HepG2 (cell line): Measurements from ENCODE around the gene FOXS1. TPM values are rescaled to one million over a fixed set of nuclear protein-coding genes. Genes with fewer than 3 reads are reported as not detected.

Experiments
- ATAC-seq: fragments of 200-7000 bp; cut with Tn5 transposase; 3 replicates; pipeline ENCODE4 v1.9.1; 2020; ENCODE audit warnings: mild to moderate bottlenecking, moderate library complexity
- BruUV-seq: library from RNA; stranded (reverse); fragments of 400-500 nt; replicated peaks from 2 replicates; lab custom pipeline; 2021; lab: Mats Ljungman, UMichigan
- CTCF ChIA-PET: fragments of 300-600 bp; formaldehyde crosslinking; extraction: SDS; loops from one replicate; lab custom pipeline; 2021; ENCODE audit warnings: low total read pairs, inconsistent platforms, low intra/inter-chr PET ratio; lab: Yijun Ruan, JAX
- POLR2A ChIA-PET: fragments of 350-600 bp; sonication (Branson Sonifier 250); formaldehyde crosslinking; loops from one replicate; lab custom pipeline; 2020; ENCODE audit warnings: antibody characterized with exemption, inconsistent platforms; lab: Yijun Ruan, JAX
- DNase-seq: peaks from one replicate; pipeline ENCODE4 v3.0.0-alpha.2; 2015; ENCODE audit warnings: low spot score
- FAIRE-seq: peaks from 3 replicates; lab custom pipeline; 2011; peaks lifted over from hg19 to GRCh38; lab: Jason Lieb, UNC
- H2AFZ ChIP-seq: one replicate; pipeline ENCODE4 v1.6.1; 2011; ENCODE audit warnings: low read length, inconsistent platforms
- H3K27ac ChIP-seq: fragments of 300-600 bp; 3 replicates; pipeline ENCODE4 v1.8.0; 2011; ENCODE audit warnings: mixed run types, mild to moderate bottlenecking, mixed read lengths, low read length, inconsistent platforms; ENCODE audit not compliant: insufficient read depth; ENCODE audit errors: extremely low read length
- H3K27me3 ChIP-seq, 2 experiments: fragments of 200-600 bp in 1 of 2; 2 replicates in 1 of 2; 3 replicates in 1 of 2; pipeline versions ENCODE4 v1.6.0 to v1.8.0; 2011; ENCODE audit warnings: low read length in 2 of 2, mild to moderate bottlenecking in 2 of 2, moderate library complexity in 2 of 2, inconsistent platforms in 1 of 2; ENCODE audit not compliant: insufficient read depth in 2 of 2, control insufficient read depth in 1 of 2
- H3K36me3 ChIP-seq, 2 experiments: fragments of 200-600 bp in 1 of 2; replicated peaks in 1 of 2; 2 replicates in 1 of 2; 3 replicates in 1 of 2; pipeline versions ENCODE4 v1.5.1 to v1.8.0; 2011; ENCODE audit warnings: low read length in 2 of 2, inconsistent platforms in 1 of 2; ENCODE audit not compliant: insufficient read depth in 2 of 2, control insufficient read depth in 1 of 2
- H3K4me1 ChIP-seq: 2 replicates; pipeline ENCODE4 v1.5.1; 2012; ENCODE audit warnings: low read length, inconsistent platforms; ENCODE audit not compliant: insufficient read depth
- H3K4me2 ChIP-seq: 2 replicates; pipeline ENCODE4 v1.6.0; 2011; ENCODE audit warnings: low read depth, low read length, inconsistent platforms
- H3K4me3 ChIP-seq, 3 experiments: fragments of 200-600 bp in 1 of 3; sonication (generic), shearing (Covaris generic) in 1 of 3; replicated peaks in 1 of 3; 2 replicates each; pipeline ENCODE4 v1.5.1; 2011 to 2016; ENCODE audit warnings: low read length in 3 of 3, inconsistent platforms in 2 of 3, low read depth in 2 of 3, mild to moderate bottlenecking in 2 of 3, control low read depth in 1 of 3, mixed read lengths in 1 of 3; ENCODE audit not compliant: insufficient read depth in 1 of 3
- H3K79me2 ChIP-seq: one replicate; pipeline ENCODE4 v1.6.1; 2011; ENCODE audit warnings: low read length, inconsistent platforms; ENCODE audit not compliant: insufficient read depth
- H3K9ac ChIP-seq: 2 replicates; pipeline ENCODE4 v1.6.0; 2011; ENCODE audit warnings: mild to moderate bottlenecking, low read depth, low read length, inconsistent platforms; ENCODE audit not compliant: insufficient read depth
- H3K9me3 ChIP-seq: 2 replicates; pipeline ENCODE4 v1.5.1; 2012; ENCODE audit warnings: mild to moderate bottlenecking, low read length
- H4K20me1 ChIP-seq: 2 replicates; pipeline ENCODE4 v1.6.0; 2011; ENCODE audit warnings: inconsistent platforms, mild to moderate bottlenecking, low read length, moderate library complexity; ENCODE audit not compliant: insufficient read depth
- CCDC6 ChIP-seq: sonication (generic); formaldehyde crosslinking; IDR thresholded peaks from 2 replicates; pipeline ENCODE4 v1.8.1; 2022; ENCODE audit warnings: mild to moderate bottlenecking, missing genetic modification reagents, moderate library complexity
- KDM5A ChIP-seq: fragments of 200-600 bp; sonication (generic); IDR thresholded peaks from 2 replicates; pipeline ENCODE4 v1.7.0; 2018; ENCODE audit warnings: antibody characterized with exemption, mild to moderate bottlenecking, low read length, borderline replicate concordance
- KLF16 ChIP-seq, 2 experiments: sonication (generic) in 1 of 2; formaldehyde crosslinking in 1 of 2; IDR thresholded peaks; 2 replicates each; pipeline versions ENCODE4 v1.6.1 to v1.8.0; 2016 to 2023; ENCODE audit warnings: missing genetic modification reagents in 2 of 2, missing compliant biosample characterization in 1 of 2
- RAD21 ChIP-seq: fragments of 450-650 bp; formaldehyde crosslinking; IDR thresholded peaks from 2 replicates; pipeline ENCODE4 v1.5.0; 2020; ENCODE audit warnings: mild to moderate bottlenecking
- RBM22 ChIP-seq: fragments of 200-400 bp; formaldehyde crosslinking; optimal IDR thresholded peaks from 2 replicates; pipeline ENCODE3; 2017; ENCODE audit warnings: mild to moderate bottlenecking, low read length, moderate library complexity
- RNF2 ChIP-seq: fragments of 450-650 bp; conservative IDR thresholded peaks from 2 replicates; pipeline ENCODE4 v1.6.1; 2016; ENCODE audit warnings: low read depth
- ZBTB21 ChIP-seq: sonication (generic); formaldehyde crosslinking; IDR thresholded peaks from 2 replicates; pipeline ENCODE4 v1.4.0; 2020; ENCODE audit warnings: missing genetic modification reagents
- ZNF367 ChIP-seq: sonication (generic); formaldehyde crosslinking; IDR thresholded peaks from 2 replicates; pipeline ENCODE4 v1.4.0; 2020; ENCODE audit warnings: missing genetic modification reagents, borderline replicate concordance
- ZNF513 ChIP-seq: sonication (generic); formaldehyde crosslinking; conservative IDR thresholded peaks from 2 replicates; pipeline ENCODE4 v1.5.0; 2020; ENCODE audit warnings: missing genetic modification reagents
- ZNF546 ChIP-seq: sonication (generic); formaldehyde crosslinking; conservative IDR thresholded peaks from 2 replicates; pipeline ENCODE4 v1.8.1; 2023; ENCODE audit warnings: mild to moderate bottlenecking, missing genetic modification reagents
- ZNF572 ChIP-seq: sonication (generic); formaldehyde crosslinking; IDR thresholded peaks from 2 replicates; pipeline ENCODE4 v1.5.1; 2020; ENCODE audit warnings: mild to moderate bottlenecking, missing genetic modification reagents
- ZNF691 ChIP-seq: sonication (generic); formaldehyde crosslinking; IDR thresholded peaks from 2 replicates; pipeline ENCODE4 v1.4.0; 2020; ENCODE audit warnings: missing genetic modification reagents, low read depth, mild to moderate bottlenecking, borderline replicate concordance
- ZNF720 ChIP-seq: sonication (generic); formaldehyde crosslinking; IDR thresholded peaks from 2 replicates; pipeline ENCODE4 v1.4.0; 2020; ENCODE audit warnings: missing genetic modification reagents
- WGBS: methylation state at CpG from one replicate; pipeline ENCODE4 v1.1.6; 2017; ENCODE audit warnings: low lambda C conversion rate; 5-methylcytosine and 5-hydroxymethylcytosine counted together
- in situ Hi-C: cut with HindIII; loops from 2 replicates; pipeline ENCODE4 v1.10.0; 2017; ENCODE audit warnings: low pct_unique_long_range_greater_than_20kb; ENCODE audit not compliant: extremely low pct_ligation_motif_present
- intact Hi-C: fragments of 100-400 bp; cut with micrococcal nuclease; formaldehyde crosslinking; loops from one replicate; pipeline ENCODE4 v1.10.0; 2022; ENCODE audit not compliant: unreplicated experiment
- polyA plus RNA-seq, 8 experiments: library from polyadenylated mRNA; depleted of rRNA in 3 of 8; stranded (reverse) in 7 of 8; unstranded in 1 of 8; fragments of >200 nt; fragmentation: Illumina TruSeq in 4 of 8; extraction: Trizol in 4 of 8; gene quantifications; 2 replicates each; pipeline versions ENCODE4 v1.2.1 to v1.2.3, GENCODE V29; 2011 to 2016; ENCODE audit warnings: low read depth in 4 of 8, missing spikeins in 1 of 8, mixed read lengths in 1 of 8; ENCODE audit not compliant: insufficient read depth in 1 of 8
- total RNA-seq, 5 experiments: library from RNA; depleted of rRNA; stranded (reverse); fragments of >200 nt; fragmentation: Illumina TruSeq; extraction: Trizol; gene quantifications; 2 replicates each; pipeline ENCODE4 v1.2.3, GENCODE V29; 2016; ENCODE audit warnings: low read depth in 1 of 5
- TF ChIP-seq, protein P1 (sequence below): IDR thresholded peaks from 2 replicates; pipeline ENCODE4 v1.6.1; 2016
- TF ChIP-seq, protein P2 (sequence below): sonication (generic); formaldehyde crosslinking; IDR thresholded peaks from 2 replicates; pipeline ENCODE4 v1.8.0; 2022; ENCODE audit warnings: mild to moderate bottlenecking, missing genetic modification reagents; ENCODE audit not compliant: insufficient replicate concordance

The FOXS1 gene
- total and polyA plus RNA-seq, 2 of the 13 experiments (the other 11 are each of a cell fraction or from before 2014, with no cell fraction given), result not detected

DNA sequence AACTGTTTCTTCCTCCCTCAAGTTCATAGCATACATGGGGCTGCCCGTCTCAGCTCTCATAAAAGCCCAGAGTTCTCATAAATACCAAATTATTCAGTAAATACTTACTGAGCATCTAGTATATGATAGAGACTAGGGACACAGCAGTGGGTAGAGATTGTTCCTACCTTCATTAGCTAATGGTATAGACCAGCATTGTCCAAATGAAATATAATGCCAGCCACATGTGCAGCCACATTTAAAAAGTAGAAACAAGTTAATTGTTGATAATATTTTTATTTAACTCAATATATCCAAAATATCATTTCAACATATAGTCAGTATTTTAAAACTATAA is 26.2 kb upstream of the FOXS1 start (continued):
- TF ChIP-seq, protein P1, sequence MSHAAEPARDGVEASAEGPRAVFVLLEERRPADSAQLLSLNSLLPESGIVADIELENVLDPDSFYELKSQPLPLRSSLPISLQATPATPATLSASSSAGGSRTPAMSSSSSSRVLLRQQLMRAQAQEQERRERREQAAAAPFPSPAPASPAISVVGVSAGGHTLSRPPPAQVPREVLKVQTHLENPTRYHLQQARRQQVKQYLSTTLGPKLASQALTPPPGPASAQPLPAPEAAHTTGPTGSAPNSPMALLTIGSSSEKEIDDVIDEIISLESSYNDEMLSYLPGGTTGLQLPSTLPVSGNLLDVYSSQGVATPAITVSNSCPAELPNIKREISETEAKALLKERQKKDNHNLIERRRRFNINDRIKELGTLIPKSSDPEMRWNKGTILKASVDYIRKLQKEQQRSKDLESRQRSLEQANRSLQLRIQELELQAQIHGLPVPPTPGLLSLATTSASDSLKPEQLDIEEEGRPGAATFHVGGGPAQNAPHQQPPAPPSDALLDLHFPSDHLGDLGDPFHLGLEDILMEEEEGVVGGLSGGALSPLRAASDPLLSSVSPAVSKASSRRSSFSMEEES, result no peak
- TF ChIP-seq ZBTB21, result no peak
- no peak for TF ChIP-seq ZNF720 (CRISPR knock-in tag)

- Histone ChIP-seq H3K9me3 (no peaks in the 10 kb centered on the region), H3K79me2 (no peaks in the 10 kb centered on the region), H3K27ac (no peak overlapping the region), H3K9ac (peak overlapping the region; percentile 55; the same call in 1 of the 2 replicates), H3K4me2 (peak overlapping the region; percentile 99), H3K4me3 (peak overlapping the region; percentile 56 to 85 (median 57)), H3K27me3 (peaks cover 14 to 55% of the 10 kb centered on the region in 2 experiments; a peak in 4 of 5 replicates), H3K4me1 (peaks cover 20% of the 10 kb centered on the region), H4K20me1 (no peaks in the 10 kb centered on the region), H2AFZ (no peak overlapping the region), H3K36me3 (no peaks in the 10 kb centered on the region)
- CTCF ChIA-PET, result no interaction called here
- in situ Hi-C loops, result no loop called here
- POLR2A ChIA-PET, result interaction anchor here (0.8 to 2.0 kb wide), 3 partner anchors 9 to 81 kb away, joined by 4 to 9 read pairs (median 6); partner anchors contain the start of gene PDRG1
- TSS peak; percentile 60 for BruUV-seq
- FAIRE-seq (no peak), DNase-seq (no peak), ATAC-seq (peak; percentile 9)
- WGBS, result 8% methylated on average over 12 of the region's 24 CpGs
- intact Hi-C loops, result no loop called here
- TF ChIP-seq ZNF546 (CRISPR knock-in tag), result no peak
- no peak for TF ChIP-seq RAD21
- TF ChIP-seq KDM5A, result no peak
- TF ChIP-seq ZNF572 (CRISPR knock-in tag), result 0 out of 2 replicates have a peak, but pooled peaks have one; percentile 31
- TF ChIP-seq RNF2, result 0 out of 2 replicates have a peak, but pooled peaks have one; percentile 25
- no peak for TF ChIP-seq KLF16 (CRISPR knock-in tag; IDR thresholded peaks at IDR 0.05)
- no peak for TF ChIP-seq ZNF367
- TF ChIP-seq ZNF691, result no peak
- TF ChIP-seq ZNF513 (CRISPR knock-in tag), result no peak
- TF ChIP-seq RBM22, result no peak
- TF ChIP-seq, protein P2, sequence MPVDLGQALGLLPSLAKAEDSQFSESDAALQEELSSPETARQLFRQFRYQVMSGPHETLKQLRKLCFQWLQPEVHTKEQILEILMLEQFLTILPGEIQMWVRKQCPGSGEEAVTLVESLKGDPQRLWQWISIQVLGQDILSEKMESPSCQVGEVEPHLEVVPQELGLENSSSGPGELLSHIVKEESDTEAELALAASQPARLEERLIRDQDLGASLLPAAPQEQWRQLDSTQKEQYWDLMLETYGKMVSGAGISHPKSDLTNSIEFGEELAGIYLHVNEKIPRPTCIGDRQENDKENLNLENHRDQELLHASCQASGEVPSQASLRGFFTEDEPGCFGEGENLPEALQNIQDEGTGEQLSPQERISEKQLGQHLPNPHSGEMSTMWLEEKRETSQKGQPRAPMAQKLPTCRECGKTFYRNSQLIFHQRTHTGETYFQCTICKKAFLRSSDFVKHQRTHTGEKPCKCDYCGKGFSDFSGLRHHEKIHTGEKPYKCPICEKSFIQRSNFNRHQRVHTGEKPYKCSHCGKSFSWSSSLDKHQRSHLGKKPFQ (CRISPR knock-in tag), result no peak
- no peak for TF ChIP-seq CCDC6 (CRISPR knock-in tag)
These were observed 25.6 kb upstream of the FOXS1 start for GRCh38 chr20:31870726-31871617.
